Fibroblast of upper back skin (primary cell): ENCODE data around the gene KMT2D.

Experiments
- DNase-seq: peaks from one replicate; pipeline ENCODE4 v3.0.0-alpha.2; 2013

KMT2D gene

DNA sequence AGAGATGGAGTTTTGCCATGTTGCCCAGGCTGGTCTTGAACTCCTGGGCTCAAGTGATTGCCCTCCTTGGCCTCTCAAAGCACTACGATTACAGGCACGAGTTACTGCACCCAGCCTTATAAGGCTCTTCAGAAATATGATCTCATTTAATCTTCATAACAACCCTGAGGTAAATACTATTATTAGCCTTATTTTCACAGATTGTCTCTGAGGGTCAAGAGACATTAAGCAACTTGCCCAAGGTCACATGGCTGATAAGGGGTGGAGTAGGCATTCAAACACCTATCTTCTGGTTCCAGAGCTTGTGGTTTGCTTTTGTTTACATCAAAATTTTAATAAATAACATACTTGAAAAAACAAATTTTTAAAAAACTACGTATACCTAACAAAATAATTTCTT, 47.2 kb downstream of the KMT2D start:
- DNase-seq: no peak

GRCh38 chr12:49012739-49013138, 47.9 kb downstream of the KMT2D start:
- no peak for DNase-seq
